ENCODE data around the gene PPP2R3B.
A peak's percentile ranks its signal among the peaks of the same experiment; 100 is the strongest.
"Not testable (repeated sequence)": the region's sequence is repeated elsewhere in the genome, so short reads cannot be mapped to it uniquely, and the experiment has no call there.

Gene PPP2R3B

DNA sequence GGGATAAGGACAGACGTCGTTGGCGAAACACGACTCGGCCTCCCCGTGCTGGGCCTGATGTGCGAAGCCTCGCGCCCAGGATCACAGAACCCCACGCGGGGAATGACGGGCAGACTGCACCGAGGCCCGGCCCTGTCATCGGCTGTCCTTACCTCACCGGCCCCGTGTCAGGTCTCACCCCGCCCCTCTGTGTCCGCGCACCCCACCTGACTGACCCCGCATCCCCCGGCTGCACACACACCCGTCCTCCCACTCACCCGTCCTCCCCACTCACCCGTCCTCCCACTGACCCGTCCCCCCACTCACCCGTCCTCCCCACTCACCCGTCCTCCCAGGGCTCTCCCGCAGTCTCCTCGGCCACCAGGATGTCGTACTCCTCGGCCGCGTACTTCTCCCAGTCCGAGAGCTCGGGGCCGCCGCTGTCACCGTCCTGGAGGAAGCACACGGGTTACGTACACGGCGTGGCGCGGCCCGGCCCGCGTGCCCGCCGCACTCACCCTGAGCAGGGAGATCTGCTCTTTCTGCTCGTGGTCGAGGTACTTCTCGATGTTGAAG is 48.3 kb downstream of the PPP2R3B start:
- DNase-seq (ENCODE audit: low read depth): no peak

DNA sequence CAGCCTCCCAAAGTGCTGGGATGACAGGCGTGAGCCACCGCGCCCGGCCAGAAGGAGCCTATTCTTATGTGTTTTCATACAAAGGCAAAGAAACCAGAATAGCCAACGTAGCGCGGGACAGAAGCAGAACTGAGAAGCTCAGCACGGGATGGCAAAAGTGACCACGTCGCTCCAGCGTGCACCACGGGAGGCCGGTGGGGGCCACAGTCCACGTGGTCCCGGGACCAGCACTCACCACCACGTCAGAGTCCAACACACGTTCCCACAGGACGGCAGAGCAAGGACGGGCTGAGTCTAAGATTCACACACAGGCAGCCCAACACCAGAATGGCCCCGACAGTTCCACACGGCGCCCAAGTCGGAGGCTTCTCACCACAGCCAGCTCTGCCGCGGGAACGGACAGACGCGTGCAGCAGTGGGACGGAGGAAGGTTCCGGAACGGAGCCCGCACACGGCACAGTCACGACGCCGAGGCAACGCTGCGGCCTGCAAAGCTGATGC is 49.3 kb downstream of the PPP2R3B start:
- no peak for DNase-seq (ENCODE audit: low read depth)

DNA sequence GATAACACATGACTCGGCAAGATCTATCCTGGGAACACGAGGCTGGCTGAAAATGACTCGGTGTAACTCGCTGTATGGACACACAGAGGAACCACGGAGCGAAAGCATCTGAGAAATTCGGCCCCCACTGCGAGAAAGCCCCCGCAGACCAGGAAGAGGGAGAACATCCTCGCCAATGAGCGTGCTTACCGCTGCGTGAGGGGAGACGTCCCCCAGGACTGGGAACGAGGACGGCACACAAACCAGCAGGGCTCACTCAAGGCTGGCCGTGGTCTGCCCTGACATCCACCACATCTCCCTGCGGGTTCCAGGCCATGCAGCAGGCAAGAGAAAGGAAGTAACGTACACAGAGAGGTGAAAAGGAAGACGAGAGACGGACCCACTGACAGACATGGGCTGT is 50.5 kb downstream of the PPP2R3B start:
- no peak for DNase-seq (ENCODE audit: low read depth)

DNA sequence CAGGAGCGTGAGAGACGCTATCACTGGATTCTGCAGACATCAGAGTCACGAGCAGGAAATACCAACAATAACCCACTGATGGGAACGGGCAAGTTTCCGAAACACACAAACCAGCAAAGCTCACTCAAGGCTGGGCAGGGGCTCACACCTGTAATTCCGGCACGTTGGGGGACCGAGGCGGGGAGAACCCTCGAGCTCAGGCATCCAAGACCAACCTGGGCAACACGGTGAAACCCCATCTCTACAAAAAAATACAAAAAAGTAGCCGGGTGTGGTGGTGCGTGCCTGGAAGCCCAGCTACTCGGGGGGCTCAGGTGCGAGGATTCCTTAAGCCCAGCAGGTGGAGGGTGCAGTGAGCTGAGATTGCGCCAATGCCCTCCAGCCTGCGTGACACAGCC is 51.0 kb downstream of the PPP2R3B start:
- DNase-seq (ENCODE audit: low read depth): no peak

DNA sequence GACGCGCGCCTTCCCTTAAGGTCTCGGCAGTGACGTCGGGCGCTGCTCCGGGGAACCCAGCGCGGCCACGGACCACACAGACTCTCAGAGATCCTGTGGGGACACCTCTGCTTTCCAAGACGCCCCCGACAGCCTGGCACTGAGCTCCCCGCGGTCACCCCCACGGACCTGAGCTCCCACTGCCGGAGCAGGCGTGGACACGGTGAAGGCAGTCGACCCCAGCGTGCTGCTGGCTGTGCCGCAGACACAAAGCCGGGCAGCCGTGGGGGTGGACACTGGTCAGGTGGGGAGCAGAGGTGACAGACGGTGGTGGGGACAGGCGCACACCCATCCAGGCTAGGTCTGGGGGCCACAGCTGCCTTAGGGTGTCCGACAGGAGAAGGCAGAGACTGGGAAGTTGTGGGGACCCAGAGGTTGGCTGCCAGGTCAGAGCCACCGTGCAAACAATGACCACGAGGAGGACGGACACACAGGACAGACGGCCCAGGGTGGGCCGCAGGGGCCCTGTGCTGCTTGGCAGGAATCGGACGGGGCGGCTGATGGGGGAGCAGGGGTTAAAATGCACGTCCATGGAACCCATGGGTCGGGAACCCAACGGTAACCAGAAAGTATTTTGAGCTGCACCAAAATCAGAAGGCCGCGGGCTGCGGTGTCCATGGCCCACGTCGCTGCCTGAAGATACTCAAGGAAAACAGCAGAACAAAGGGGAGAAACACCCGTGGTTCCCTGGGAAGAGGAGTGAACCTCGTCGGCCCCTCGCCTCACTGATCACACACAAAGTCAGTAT is 51.5 kb downstream of the PPP2R3B start:
- no peak for DNase-seq (ENCODE audit: low read depth)

DNA sequence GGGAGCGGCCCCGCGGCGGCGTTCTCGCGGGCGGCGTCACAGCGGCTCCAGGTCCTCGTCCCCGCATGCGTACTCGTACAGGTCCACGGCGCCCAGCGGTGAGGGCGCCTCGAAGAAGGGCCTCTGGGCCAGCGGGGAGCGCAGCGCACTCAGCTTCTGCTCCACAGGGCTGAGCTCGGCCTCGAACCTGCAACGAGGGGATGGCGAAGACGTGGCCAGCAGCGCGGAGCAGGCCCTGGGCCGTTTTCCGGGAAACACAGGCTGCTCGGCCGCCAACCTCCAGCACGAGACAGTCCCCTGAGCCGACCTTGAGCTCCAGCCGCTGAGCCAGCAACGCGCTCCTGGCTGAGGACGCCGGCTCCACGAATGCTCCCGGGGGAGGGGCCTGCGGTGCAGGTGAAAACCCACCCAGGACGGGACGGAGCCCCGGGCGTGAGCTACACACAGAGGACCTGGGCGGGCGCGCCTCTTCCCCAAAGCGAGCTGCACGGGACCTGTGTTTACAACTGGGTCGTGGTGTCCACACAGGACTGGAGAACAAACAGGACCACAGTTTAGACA is 52.3 kb downstream of the PPP2R3B start:
- no peak for DNase-seq (ENCODE audit: low read depth)

DNA sequence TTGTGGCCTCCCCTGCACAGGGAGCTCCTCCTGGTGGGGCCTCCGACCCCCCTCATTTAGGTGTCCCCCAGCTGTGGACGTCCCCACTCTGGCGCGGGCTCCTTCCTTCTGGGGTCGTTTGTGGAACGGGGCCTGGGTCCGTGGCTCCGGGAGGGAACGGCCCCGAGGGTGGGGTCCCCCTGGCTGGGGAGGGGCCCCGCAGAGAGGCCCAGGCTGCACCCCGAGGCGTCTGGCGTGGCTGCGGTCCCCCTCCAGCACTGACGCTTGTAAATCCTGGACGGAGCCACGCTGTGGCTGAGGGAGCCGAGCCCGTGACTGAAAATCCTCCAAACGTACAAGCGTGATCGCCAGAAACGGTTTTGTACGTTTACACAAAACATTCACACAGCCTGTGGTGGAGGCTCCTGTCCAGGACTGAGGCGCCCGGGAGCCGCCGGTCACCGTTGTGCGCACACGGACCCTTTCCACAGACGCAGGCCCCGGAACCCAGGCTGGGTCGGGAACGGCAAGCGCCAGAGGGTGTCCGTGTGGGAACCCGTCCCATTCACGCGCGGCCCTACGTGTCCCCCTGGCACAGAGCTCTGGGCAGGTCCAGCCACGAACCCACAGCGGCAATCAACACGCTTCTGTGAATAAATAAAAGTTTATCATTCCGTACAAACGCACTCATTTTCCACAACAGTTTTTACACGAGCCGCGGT is 52.9 kb downstream of the PPP2R3B start:
- no peak for DNase-seq (ENCODE audit: low read depth)

DNA sequence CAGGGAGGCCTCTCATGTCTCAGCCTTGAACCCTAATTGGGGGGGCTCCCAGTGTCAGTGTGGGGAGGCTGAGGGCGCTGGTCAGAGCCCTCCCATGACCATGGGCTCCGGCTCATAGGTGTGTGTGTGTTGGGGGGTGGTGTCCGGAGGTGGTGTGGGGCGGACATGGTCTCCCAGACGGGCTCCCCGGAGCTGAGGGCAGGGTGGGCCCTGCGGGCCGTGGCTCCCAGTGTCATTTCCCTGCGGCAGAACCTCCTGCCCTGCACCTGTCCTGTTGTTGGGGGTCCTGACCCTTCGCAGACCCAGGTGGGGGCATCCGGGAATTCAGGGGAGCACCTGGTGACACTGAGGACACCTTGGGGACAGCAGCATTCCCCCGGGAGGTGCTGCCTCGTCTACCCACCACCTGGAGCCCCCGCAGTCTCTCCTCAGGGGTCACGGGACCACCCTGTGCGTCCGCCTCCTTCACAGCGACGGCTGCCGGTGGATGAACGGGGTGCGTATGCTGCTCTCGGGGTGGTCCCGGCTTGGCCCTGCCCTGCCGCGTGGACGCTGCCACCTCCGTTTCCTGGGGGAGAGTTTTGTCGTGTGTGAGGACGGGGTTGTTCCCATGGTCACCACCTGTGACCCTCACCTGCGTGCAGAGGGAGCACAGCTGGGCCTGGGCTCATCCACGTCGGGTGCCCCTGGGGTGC is 53.6 kb downstream of the PPP2R3B start:
- DNase-seq (ENCODE audit: low read depth): no peak

DNA sequence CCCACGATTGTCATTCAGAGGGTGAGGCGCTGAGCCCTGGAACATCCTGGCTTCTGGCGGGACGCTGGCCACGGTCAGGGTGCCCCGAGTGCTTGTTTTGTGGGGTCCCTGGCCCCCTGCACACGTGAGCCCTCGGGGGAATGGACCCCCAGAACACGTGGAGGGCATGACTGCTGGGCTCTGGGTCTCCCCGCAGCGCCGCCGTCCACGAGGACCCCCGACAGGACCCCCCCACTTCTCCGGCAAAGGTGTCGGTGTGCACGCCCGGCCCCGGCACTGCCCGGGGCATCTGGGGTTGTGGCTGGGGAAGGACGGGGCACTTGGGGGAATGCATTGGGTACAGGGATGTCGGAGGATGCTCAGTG is 54.2 kb downstream of the PPP2R3B start:
- no peak for DNase-seq (ENCODE audit: low read depth)

DNA sequence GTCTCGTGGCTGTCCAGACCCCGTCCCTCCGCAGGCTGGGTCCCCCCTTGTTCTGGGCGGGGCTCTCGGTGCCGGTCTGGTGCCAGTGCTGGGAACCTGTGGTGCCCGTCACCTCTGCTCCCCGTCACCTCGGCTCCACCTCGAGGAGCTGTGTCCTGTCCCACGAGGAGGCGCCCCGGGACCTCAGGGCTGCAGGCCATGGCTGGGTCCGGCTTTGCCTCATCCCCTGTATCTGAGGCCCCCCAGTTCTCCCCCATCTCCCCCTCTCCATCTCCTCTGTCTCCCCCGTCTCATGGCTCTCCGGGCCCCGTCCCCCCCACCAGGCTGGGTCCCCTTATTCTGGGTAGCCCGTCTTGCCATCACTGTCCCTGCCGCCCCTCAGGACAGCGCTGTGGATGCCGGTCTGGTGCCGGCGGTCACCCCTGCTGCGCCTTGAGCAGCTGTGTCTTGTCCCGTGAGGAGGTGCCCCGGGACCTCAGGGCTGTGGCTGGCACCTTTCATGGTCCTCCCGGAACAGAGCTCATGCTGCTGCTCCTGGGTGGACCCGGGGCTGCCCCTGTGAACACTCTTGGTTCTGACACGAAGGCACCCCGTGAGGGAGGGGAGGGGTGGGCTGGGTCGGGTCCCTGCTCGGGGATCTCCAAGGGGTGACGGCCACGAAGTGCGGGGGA is 54.7 kb downstream of the PPP2R3B start:
- DNase-seq (ENCODE audit: low read depth): no peak

DNA sequence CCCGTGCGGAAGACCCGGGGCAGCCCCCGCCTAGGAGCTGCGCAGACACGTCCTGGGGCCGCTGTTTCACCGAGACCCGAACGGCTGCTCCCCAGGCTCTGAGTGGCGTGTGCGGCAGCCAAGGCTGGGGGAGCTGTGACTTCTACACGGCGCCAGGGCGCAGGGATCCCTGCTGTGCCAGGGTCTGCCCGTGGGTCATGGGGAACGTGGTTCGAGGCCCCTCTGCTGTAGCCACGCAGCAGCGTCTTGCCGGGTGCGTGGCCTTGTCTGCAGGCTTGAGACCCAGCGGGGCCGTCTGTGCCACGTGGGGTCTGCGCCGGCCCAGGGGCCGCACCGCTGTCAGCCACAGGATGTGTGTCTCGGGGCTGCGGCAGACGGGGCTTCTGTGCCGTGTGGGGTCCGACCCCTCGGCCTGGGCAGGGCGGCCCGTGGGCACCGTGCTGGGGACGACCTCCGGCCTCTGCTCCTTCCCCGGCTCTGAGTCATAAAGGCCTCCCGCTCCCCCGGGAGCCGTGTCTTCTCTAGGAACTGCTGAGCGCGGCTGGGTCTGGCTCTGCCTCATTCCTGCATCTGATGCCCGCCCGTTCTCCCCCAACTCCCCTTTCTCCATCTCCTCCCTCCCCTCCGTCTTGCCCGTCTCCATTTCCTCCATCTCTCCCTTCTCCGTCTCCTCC is 55.4 kb downstream of the PPP2R3B start:
- DNase-seq (ENCODE audit: low read depth): peak; percentile 30

DNA sequence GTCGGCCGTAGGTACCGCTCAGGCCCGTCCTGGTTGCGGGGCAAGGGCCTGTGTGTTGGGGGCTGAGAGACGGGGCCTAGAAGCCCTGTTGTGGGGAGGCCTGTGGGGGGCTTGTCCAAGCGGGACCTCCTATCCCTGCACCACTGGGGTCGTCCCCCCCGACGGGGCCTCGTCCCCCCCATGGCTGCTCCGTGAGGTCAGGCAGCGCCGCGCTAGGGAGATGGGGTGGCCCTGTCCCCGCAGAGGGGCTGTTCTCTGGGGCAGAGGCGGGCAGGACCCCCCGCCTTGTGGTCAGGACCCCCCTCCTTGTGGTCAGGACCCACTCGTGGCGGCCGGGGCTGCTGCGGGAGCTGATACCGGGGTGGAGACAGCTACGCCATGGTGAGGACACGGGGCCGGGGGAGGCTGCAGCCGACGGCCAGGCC is 56.0 kb downstream of the PPP2R3B start:
- no peak for DNase-seq (ENCODE audit: low read depth)

DNA sequence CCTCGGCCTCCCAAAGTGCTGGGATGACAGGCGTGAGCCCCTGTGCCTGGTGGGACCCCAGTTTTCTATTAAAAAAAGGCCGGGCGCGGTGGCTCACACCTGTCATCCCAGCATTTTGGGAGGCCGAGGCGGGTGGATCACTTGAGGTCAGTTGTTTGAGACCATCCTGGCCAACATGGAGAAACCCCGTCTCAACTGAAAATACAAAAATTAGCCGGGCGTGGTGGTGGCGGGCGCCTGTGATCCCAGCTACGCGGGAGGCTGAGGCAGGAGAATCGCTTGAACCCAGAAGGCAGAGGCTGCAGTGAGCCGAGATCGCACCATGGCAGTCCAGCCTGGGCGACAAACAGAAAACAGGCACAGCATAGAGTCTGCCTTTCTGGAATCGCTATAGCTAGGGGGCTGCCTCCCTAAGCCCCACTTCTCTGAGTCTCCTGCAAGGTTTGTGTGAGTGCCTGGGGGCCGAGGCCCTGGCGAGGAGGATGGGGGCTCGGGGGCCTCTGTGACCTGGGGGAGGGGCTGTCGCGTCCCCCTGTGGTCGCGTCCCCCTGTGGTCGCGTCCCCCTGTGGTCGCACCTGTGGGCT is 56.5 kb downstream of the PPP2R3B start:
- DNase-seq (ENCODE audit: low read depth): not testable (repeated sequence)

DNA sequence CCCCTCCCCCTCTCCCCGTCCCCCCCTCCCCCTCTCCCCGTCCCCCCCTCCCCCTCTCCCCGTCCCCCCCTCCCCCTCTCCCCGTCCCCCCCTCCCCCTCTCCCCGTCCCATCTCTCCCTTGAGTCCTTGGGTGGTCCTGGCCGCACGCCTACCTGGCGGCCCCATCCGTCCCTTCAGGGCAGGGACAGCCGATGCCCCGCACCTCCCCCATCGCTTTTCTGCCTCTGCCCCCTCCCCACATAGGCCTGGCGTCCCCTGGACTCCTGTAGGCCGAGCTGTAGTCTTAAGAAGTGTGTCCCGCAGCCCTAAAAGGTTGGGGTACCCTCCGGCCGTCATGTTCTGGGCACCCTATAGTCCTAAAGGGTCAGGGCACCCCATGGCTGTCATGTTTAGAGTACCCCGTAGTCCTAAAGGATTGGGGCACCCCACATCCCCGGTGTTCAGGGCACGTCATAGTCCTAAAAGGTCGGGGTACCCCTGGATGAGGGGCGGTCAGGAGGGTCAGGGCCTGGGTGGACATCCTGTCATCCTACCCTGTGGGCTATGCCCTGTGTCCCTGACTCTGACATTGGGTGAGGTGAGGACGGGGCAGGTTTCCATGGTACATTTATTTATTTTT is 57.3 kb downstream of the PPP2R3B start:
- DNase-seq (ENCODE audit: low read depth): no peak

DNA sequence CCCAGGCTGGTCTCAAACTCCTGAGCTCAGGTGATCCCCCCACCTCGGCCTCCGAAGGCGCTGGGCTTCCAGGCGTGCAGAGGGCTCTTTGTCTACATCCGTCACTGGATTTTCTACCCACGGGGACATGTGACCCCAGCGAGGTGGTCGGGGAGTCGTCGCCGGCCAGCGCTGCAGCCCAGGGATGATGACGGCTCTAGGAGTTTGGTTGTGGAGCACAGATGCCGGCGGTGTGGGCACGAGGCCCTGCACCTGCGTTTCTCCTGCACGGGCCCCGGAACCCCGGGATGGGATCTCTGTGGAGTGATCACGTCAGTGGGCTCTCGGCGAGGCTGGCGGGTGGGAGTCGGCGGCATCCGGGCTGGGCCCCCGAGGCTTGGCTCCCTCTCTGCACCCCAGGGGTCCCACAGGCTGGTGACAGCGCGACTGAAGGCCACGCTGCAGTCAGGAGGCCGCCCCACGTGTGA is 59.0 kb downstream of the PPP2R3B start:
- DNase-seq (ENCODE audit: low read depth): no peak

DNA sequence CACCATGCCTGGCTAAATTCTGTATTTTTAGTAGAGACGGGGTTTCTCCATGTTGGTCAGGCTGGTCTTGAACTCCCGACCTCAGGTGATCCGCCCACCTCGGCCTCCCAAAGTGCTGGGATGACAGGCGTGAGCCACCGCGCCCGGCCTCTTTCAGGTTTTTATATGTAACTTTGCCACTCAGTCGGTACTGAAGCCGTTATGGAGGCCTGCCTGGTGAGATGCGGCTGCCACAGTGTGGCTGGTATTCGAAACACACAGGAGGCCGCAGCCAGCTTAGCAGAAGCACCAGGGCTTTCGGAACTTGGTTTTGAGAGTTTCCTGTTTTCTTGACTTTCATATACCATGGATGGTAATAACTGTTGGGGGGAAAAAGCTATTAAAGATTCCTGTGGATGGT is 62.0 kb downstream of the PPP2R3B start:
- not testable (repeated sequence) for DNase-seq (ENCODE audit: low read depth)

DNA sequence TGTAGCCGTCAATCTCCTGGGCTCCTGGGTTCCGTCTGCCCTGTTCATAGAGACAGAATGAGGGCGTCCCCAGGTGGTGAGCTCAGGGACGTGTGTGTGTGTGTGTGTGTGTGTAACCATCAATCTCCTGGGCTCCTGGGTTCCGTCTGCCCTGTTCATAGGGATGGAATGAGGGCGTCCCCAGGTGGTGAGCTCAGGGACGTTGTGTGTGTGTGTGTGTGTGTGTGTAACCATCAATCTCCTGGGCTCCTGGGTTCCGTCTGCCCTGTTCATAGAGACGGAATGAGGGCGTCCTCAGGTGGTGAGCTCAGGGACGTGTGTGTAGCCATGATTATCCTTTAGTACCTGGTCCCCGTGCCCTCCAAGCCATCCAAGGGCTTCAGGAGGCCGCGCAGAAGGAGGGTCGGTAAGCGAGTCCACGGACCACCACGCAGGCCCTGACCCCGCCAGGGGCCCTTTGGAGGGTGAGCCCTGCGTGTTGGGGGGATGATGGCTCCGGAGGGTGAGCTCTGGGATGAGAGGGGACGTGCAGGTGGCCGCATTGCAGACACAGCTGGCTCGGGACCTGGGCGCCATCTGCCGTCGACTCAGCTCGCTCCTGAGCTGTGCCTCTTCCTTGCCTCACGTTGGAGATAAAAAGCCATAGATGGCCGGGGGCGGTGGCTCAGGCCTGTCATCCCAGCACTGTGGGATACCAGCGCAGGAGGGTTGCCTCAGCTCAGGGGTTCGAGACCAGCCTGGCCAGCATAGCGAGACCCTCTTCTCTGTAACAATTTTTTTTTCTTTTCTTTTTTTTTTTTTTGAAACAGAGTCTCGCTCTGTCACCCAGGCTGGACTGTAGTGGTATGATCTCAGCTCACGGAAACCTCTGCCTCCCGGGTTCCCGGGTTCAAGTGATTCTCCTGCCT is 62.7 kb downstream of the PPP2R3B start:
- DNase-seq (ENCODE audit: low read depth): peak; percentile 90

DNA sequence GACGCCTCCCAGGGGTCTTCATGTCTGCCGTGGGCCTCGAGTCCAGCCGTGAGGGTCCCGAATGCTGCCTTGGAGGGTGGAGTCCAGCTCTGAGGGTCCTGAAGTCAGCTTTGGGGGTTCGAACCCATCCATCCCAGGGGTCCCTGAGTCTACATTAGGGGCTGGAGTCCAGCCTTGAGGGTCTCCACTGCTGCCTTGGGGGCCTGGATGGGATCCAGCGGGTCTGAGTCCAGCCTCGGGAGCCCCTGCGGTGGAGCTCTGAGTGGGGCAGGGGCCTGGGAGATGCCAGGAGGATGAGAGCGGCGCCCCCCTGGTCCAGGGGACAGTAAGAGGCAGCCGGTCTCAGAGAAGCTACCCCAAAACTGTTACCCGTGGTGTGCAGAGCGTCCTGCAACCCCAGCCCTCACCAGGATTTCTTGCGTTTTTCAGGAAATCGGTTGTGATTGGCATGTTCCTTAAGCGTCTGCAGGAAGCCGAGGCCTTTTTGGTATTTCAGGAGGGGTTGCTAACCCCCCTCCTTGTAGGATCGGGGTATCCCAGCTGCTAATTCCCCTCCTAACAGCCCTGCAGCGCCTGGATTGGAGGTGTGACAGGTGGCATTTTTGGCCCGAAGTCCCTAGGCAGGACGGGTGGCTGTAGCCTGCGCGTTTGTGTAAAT is 66.5 kb downstream of the PPP2R3B start:
- no peak for DNase-seq (ENCODE audit: low read depth)

Measured in amniotic epithelial cell (primary cell).